Activated T-helper 1 cell treated with anti-CD3 and anti-CD28 coated beads, Interleukin-12 subunit alpha, Interleukin-12 subunit beta, Interleukin-2, Interleukin-4 antibody, amounts not matched to agents 30 ng/mL and 10 ng/mL and 1 ng/mL, durations not matched to agents 14 hours and 24 hours and 36 hours (primary cell): Measurements from ENCODE around the gene SLC39A6. TPM values are rescaled to one million over a fixed set of nuclear protein-coding genes. Genes with fewer than 3 reads are reported as not detected.
A peak's percentile ranks its signal among the peaks of the same experiment; 100 is the strongest.

ENCODE experiments used
- DNase-seq: peaks from one replicate; pipeline ENCODE4 v3.0.0; 2021; ENCODE audit warnings: low spot score
- H3K27ac Mint-ChIP-seq: one replicate; pipeline ENCODE4 v1.8.0; 2021; ENCODE audit warnings: mild to moderate bottlenecking, mixed read lengths
- H3K27me3 Mint-ChIP-seq: one replicate; pipeline ENCODE4 v1.8.0; 2022; ENCODE audit warnings: mild to moderate bottlenecking, moderate library complexity, mixed read lengths; ENCODE audit not compliant: insufficient read depth
- H3K36me3 Mint-ChIP-seq: one replicate; pipeline ENCODE4 v1.8.0; 2021; ENCODE audit warnings: low read depth, mixed read lengths
- H3K4me1 Mint-ChIP-seq: one replicate; pipeline ENCODE4 v1.8.0; 2021; ENCODE audit warnings: low read depth, mixed read lengths
- H3K4me3 Mint-ChIP-seq: one replicate; pipeline ENCODE4 v1.8.0; 2021; ENCODE audit warnings: mild to moderate bottlenecking, moderate library complexity, mixed read lengths
- H3K9me3 Mint-ChIP-seq: one replicate; pipeline ENCODE4 v1.8.0; 2021; ENCODE audit warnings: mixed read lengths
- intact Hi-C: fragments of 100-400 bp; cut with micrococcal nuclease; formaldehyde crosslinking; loops from one replicate; pipeline ENCODE4 v1.15.1; 2024
- total RNA-seq: library from RNA; stranded (reverse); gene quantifications from 2 replicates; pipeline ENCODE4 v1.2.3, GENCODE V29; 2022

Gene SLC39A6
- total RNA-seq, 1 donor from 2014 or later = 54.4 TPM

DNA sequence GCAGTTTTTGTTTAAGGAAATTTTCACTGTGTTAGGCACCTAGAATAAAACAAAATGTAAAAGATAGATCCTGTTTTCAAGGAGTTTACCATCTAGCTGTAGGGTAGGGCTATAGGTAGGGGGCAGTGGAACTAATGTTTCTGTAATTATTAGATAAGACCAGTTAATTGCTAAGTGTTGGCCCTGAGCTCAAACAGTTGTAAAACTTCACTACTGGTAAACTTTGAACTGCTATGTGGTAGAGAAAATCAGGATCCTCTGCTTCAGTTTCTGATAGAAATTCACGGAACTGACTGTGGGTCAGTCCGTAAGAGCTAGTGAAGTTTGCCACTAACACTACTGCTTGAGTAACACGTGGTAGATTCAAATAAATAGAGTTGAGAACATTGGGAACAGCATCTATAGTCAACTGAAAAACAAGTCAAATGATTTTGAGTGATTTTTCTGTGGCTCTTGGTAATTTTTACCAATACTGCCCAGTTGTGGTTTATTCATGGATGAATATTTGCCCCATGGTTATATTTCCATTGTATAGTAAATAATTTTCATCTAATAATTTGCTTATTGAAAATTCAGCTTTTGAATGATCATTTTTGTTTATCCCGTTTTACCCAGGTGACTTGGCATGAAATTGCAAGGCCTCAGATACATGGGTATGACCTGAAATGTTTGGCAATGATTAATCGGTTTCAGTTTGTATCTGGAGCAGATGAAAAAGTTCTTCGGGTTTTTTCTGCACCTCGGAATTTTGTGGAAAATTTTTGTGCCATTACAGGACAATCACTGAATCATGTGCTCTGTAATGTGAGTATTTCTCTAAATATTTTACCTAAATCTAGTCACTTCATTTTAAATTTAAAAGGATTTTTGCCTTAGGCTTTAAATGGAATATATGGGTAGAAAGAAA, 27.0 kb upstream of the SLC39A6 start:
- H3K27ac Mint-ChIP-seq = no peak overlapping the region
- peaks cover 31% of the 10 kb centered on the region for H3K4me1 Mint-ChIP-seq
- DNase-seq = no peak
- no peak overlapping the region for H3K4me3 Mint-ChIP-seq
- H3K36me3 Mint-ChIP-seq = peaks cover 51% of the 10 kb centered on the region
- no peaks in the 10 kb centered on the region for H3K9me3 Mint-ChIP-seq
- intact Hi-C loops = no loop called here
- H3K27me3 Mint-ChIP-seq = no peaks in the 10 kb centered on the region

DNA sequence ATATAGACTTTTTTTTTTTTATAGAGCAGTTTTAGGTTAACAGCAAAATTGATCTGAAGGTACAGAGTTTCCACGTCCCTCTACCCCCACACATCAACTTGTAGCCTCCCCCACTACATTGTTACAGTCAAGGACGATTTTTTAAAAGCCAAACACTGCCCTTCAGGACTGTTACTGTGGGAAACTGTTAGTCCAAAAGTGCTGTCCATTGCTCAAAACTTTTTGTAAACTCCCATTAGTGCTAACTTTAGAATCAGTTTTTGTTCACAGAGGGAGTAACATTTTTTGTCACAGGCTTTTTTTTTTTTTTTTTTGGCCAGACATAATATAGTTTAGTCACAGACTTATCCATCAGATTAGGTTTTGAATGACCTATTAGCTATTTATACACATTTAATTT, 24.6 kb upstream of the SLC39A6 start:
- Mint-ChIP-seq H3K27me3 (no peaks in the 10 kb centered on the region), H3K4me1 (peaks cover 31% of the 10 kb centered on the region), H3K36me3 (peaks cover 52% of the 10 kb centered on the region), H3K27ac (no peak overlapping the region), H3K9me3 (no peaks in the 10 kb centered on the region), H3K4me3 (no peak overlapping the region)
- DNase-seq = no peak
- intact Hi-C loops = no loop called here

DNA sequence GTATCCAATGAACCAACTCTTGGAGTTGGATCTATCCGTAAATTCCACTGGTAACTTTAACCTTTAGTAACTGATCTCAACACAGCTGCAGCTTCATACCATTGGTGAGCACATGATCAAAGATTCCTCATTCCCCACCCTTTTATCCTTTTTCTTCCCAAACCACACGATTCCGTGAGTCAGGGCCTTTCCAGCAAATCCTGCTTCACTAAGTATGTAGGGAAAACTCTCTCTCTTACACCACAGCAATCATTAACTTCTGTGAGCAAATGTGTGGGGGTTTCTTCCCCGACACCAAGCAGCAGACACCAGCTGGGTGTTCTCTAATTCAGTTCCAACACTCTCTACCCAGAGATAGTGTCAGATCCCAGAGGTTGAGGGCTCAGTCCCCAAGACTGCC, 24.1 kb upstream of the SLC39A6 start:
- DNase-seq = no peak
- Mint-ChIP-seq H3K36me3 (peaks cover 52% of the 10 kb centered on the region), H3K4me1 (peaks cover 31% of the 10 kb centered on the region), H3K4me3 (no peak overlapping the region), H3K27ac (no peak overlapping the region), H3K27me3 (no peaks in the 10 kb centered on the region), H3K9me3 (no peaks in the 10 kb centered on the region)
- intact Hi-C loops = no loop called here

DNA sequence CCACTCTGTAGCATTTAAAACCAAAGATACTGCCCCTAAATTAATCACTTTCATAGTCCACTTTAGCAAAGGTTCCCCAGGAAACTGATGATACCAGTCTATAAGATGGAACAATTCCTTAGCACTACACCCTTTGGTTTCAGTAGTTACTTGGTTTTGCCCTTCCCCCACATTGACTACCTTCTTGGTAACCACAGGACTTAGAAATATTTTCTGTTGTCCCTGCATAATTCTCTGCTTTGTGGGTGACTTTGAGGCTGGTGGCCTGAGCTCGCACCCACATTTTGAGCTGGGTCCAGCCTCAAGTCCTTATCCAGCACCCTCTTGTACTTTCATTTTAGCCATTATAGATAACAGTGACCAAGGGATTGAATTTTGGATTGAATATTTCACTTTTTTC, 23.6 kb upstream of the SLC39A6 start:
- H3K4me3 Mint-ChIP-seq = no peak overlapping the region
- no peak overlapping the region for H3K27ac Mint-ChIP-seq
- no peaks in the 10 kb centered on the region for H3K27me3 Mint-ChIP-seq
- intact Hi-C loops = no loop called here
- DNase-seq = no peak
- no peaks in the 10 kb centered on the region for H3K9me3 Mint-ChIP-seq
- H3K4me1 Mint-ChIP-seq = peaks cover 31% of the 10 kb centered on the region
- peaks cover 52% of the 10 kb centered on the region for H3K36me3 Mint-ChIP-seq

DNA sequence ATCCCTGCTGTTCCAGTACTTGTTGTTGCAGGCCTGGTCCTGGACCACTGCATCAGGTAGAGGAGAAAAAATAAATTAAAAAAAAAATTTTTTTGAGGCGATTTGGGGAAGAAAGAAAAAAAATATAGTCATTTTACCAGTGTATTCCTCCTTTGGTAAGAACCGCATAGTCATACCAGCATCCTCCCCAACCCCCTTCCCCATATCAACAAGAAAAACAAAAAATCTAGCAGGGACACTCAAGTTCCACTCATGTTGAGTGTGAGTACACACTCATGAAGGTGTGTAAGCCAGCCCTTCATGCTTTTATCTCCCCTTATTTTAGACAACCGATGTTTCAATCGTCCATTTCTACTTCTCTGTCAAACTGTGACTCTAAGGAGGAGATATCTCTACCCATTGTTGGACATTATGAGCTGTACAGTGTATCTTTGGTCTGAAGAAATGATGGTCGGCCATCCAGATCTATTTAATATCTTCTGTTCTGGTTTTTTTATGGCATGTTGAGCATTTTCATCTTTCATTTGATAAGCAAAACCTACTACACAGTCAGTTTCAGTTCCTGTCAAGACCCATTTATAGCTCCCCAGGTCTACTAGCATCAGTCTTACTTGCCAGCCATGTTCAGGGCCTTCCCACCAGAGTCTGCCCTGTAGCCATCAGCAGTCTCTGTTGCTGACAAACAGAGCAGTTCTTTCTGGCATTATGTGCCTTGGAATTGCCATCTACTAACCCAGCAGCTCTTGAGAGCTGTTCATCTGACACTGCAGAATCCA, 20.6 kb upstream of the SLC39A6 start:
- Mint-ChIP-seq H3K27me3 (no peaks in the 10 kb centered on the region), H3K4me1 (peaks cover 21% of the 10 kb centered on the region), H3K4me3 (no peak overlapping the region), H3K9me3 (no peaks in the 10 kb centered on the region), H3K36me3 (peaks cover 52% of the 10 kb centered on the region), H3K27ac (peak overlapping the region; percentile 44)
- no peak for DNase-seq
- intact Hi-C loops = no loop called here

DNA sequence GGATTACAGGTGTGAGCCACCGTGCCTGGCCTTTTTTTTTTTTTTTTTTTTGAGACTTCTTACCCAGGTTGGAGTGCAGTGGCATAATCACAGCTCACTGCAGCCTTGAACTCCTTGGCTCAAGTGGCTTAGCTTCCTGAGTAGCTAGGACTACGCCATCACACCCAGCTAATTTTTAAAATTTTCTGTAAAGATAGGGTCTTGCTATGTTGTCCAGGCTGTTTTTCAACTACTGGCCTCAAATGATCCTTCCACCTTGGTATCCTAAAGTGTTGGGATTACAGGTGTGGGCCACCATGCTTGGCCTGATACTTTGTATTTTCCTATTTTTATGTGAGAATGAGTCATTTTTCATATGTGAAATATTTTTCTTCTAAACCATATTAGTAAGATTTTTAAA, 14.3 kb upstream of the SLC39A6 start:
- intact Hi-C loops = loop anchor here (2.0 kb wide), 1 partner anchor 15 kb away; the partner anchor contains the start of genes ELP2 and SLC39A6
- Mint-ChIP-seq H3K9me3 (no peaks in the 10 kb centered on the region), H3K4me1 (peaks cover 17% of the 10 kb centered on the region), H3K27ac (no peak overlapping the region), H3K4me3 (no peak overlapping the region), H3K36me3 (peaks cover 48% of the 10 kb centered on the region), H3K27me3 (no peaks in the 10 kb centered on the region)
- no peak for DNase-seq

DNA sequence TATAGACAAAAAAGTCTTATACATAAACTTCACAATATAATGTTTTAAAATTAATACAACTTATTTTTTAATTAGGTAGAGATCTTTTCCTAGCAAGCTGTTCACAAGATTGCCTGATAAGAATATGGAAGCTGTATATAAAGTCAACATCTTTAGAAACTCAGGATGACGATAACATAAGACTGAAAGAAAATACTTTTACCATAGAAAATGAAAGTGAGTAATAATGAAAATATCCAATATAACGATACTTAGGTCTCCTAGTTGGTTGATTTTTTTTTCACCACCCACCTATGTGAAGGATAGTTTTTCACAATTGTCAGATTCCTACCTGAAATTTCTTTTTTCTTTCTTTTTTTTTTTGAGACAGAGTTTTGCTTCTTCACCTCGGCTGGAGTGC, 13.6 kb upstream of the SLC39A6 start:
- intact Hi-C loops = loop anchor here (2.0 kb wide), 1 partner anchor 14 kb away; the partner anchor contains the start of genes ELP2 and SLC39A6
- Mint-ChIP-seq H3K4me3 (no peak overlapping the region), H3K9me3 (no peaks in the 10 kb centered on the region), H3K36me3 (peaks cover 46% of the 10 kb centered on the region), H3K27me3 (no peaks in the 10 kb centered on the region), H3K4me1 (peaks cover 17% of the 10 kb centered on the region), H3K27ac (no peak overlapping the region)
- DNase-seq = no peak

DNA sequence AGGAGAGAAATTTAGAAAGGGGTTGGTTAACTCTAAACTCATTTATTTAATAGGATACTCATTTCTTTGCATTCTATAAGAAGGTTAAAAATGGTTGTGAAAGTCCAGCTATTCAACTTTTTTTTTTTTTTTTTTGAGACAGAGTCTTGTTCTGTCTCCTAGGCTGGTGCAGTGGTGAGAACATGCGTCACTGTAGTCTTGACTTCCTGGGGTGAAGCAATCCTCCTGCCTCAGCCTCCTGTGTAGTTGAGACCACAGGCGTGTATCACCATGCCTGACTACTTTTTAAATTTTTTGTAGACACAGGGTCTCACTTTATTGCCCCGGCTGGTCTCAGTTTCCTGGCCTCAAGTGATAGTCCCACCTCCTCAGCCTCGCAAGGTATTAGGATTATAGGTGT, 12.4 kb upstream of the SLC39A6 start:
- Mint-ChIP-seq H3K4me3 (no peak overlapping the region), H3K4me1 (peaks cover 17% of the 10 kb centered on the region), H3K36me3 (peaks cover 46% of the 10 kb centered on the region), H3K27ac (no peak overlapping the region), H3K9me3 (no peaks in the 10 kb centered on the region), H3K27me3 (no peaks in the 10 kb centered on the region)
- no peak for DNase-seq
- intact Hi-C loops = no loop called here

DNA sequence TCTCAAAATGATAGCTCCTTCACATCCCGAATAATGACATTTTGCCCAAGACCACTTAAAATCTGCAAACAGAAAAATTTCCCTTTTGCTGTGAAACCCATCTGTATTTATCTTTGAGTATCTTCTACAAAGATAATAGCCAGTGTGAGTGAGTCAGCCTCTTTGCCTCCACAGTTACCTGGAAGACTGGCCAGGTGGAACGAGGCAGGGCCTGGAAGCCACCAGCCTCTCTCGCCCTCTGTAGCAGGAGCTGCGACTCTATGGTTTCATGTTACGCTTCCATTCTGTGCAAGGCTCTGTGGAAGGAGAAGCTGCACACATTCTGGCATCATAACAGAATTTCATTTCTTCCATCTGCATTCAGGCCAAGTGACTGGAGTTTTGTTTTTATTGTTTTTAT, 10.1 kb upstream of the SLC39A6 start:
- H3K36me3 Mint-ChIP-seq = peaks cover 38% of the 10 kb centered on the region
- H3K4me1 Mint-ChIP-seq = peaks cover 17% of the 10 kb centered on the region
- H3K9me3 Mint-ChIP-seq = no peaks in the 10 kb centered on the region
- H3K27me3 Mint-ChIP-seq = no peaks in the 10 kb centered on the region
- no peak overlapping the region for H3K27ac Mint-ChIP-seq
- no peak for DNase-seq
- H3K4me3 Mint-ChIP-seq = no peak overlapping the region
- intact Hi-C loops = no loop called here

DNA sequence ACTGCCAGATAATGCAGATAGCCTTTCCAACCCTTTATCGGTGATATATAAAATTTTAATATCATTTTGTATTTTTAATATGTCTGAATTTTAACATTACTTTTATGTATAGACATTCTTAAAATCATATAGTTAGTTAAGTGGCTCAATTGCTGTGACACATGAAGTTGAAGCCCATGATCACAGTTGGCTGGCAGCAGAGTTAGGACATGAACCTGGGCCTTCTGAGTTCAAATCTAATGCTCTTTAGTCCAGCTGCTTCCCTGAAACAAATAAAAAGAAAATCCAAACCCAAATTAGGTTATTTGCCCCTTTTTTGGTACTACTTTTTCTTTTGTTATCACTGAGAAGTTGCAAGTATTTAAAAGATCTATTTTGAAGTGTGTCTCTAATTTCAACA, 6.1 kb upstream of the SLC39A6 start:
- Mint-ChIP-seq H3K27ac (no peak overlapping the region), H3K36me3 (peaks cover 27% of the 10 kb centered on the region), H3K4me1 (peaks cover 24% of the 10 kb centered on the region), H3K4me3 (no peak overlapping the region), H3K9me3 (no peaks in the 10 kb centered on the region), H3K27me3 (no peaks in the 10 kb centered on the region)
- intact Hi-C loops = no loop called here
- no peak for DNase-seq

DNA sequence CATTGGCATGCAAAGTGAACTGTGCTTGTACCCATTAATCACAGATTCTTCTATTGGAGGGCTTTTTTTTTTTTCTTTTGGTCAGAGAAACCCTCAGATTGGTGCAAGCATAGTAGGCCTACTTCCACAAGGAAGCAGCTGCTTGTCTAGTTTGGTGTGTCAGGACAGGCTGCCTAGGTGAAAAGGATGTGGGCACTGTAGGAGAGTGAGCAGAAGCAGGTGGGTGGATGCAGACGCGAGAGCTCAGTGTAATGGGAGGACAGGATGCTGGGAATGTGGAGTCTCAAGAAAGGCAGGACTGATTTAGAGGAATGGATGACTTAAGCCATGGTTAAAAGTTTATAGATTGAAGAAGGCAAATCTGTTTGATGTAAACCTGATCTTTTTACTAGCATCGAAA, 3.6 kb upstream of the SLC39A6 start:
- Mint-ChIP-seq H3K27me3 (no peaks in the 10 kb centered on the region), H3K4me3 (peak overlapping the region; percentile 4), H3K9me3 (no peaks in the 10 kb centered on the region), H3K4me1 (peaks cover 32% of the 10 kb centered on the region), H3K27ac (peak overlapping the region; percentile 18), H3K36me3 (peaks cover 16% of the 10 kb centered on the region)
- intact Hi-C loops = no loop called here
- no peak for DNase-seq

DNA sequence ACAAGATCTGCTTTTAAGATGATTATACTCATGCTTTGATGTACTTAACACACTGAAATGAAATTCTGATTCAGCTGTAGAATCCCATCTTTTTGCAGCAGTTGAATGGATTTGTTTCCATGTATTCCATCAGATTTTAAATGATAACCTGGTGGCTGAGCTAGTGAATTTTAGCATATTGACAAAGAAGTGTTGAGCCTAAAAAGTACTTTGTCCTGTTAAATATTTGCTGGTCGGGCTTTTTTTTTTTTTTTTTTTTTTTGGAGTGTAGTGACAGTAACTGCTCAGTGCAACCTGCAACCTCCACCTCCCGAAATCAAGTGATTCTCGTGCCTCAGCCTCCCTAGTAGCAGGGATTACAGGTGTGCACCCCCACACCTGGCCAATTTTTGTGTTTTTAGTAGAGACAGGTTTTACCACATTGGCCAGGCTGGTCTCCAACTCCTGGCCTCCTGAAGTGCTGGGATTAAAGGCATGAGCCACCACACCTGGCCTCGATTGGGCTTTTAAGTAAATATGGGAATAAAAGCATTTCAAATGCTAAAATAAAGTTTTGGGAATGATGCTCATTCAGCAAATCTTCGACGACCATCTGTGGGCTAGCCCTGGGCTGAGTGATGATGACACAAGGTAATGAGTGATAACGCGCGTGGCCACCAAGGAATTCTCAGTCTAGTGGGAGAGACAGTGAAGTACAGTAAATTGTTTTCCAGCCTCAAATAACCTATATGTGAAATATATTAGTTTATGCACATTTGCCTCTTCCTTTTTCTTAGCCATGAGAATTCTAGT, 2.7 kb upstream of the SLC39A6 start:
- H3K27ac Mint-ChIP-seq = no peak overlapping the region
- H3K4me3 Mint-ChIP-seq = peak overlapping the region; percentile 89
- no peaks in the 10 kb centered on the region for H3K27me3 Mint-ChIP-seq
- H3K4me1 Mint-ChIP-seq = peaks cover 37% of the 10 kb centered on the region
- no peak for DNase-seq
- intact Hi-C loops = no loop called here
- H3K36me3 Mint-ChIP-seq = peaks cover 16% of the 10 kb centered on the region
- no peaks in the 10 kb centered on the region for H3K9me3 Mint-ChIP-seq
